Measurements from ENCODE around the gene CASTOR1. TPM values are rescaled to one million over a fixed set of nuclear protein-coding genes. Genes with fewer than 3 reads are reported as not detected.

Gene CASTOR1
- total RNA-seq, 3 donors from 2014 or later, result 15.5 to 26.6 (median 20.6) TPM

GRCh38 chr22:30275625-30276024 lies 13.7 kb downstream of the CASTOR1 start:
- intact Hi-C loops (cut with DNase I; ENCODE audit: low total_unique reads), result loop anchor here (5.0 kb wide), 2 partner anchors 592 to 1393 kb away; partner anchors contain the start of gene ZNRF3
- no peak for TF ChIP-seq POLR2AphosphoS5 (IDR thresholded peaks at IDR 0.05)
- TF ChIP-seq POLR2A (IDR thresholded peaks at IDR 0.05), result no peak
- TF ChIP-seq, protein P1, sequence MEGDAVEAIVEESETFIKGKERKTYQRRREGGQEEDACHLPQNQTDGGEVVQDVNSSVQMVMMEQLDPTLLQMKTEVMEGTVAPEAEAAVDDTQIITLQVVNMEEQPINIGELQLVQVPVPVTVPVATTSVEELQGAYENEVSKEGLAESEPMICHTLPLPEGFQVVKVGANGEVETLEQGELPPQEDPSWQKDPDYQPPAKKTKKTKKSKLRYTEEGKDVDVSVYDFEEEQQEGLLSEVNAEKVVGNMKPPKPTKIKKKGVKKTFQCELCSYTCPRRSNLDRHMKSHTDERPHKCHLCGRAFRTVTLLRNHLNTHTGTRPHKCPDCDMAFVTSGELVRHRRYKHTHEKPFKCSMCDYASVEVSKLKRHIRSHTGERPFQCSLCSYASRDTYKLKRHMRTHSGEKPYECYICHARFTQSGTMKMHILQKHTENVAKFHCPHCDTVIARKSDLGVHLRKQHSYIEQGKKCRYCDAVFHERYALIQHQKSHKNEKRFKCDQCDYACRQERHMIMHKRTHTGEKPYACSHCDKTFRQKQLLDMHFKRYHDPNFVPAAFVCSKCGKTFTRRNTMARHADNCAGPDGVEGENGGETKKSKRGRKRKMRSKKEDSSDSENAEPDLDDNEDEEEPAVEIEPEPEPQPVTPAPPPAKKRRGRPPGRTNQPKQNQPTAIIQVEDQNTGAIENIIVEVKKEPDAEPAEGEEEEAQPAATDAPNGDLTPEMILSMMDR (IDR thresholded peaks at IDR 0.05), result no peak
- Histone ChIP-seq H3K27me3 (no peaks in the 10 kb centered on the region), H3K4me1 (no peaks in the 10 kb centered on the region), H3K27ac (no peak overlapping the region), H3K4me3 (no peak overlapping the region), H3K36me3 (no peaks in the 10 kb centered on the region), H3K9me3 (no peaks in the 10 kb centered on the region)
- no peak for DNase-seq (ENCODE audit: low spot score in 2 of 2)

GRCh38 chr22:30274437-30274812 lies 14.9 kb downstream of the CASTOR1 start:
- no peaks in the 10 kb centered on the region for H3K4me1 ChIP-seq
- TF ChIP-seq, protein P1 (IDR thresholded peaks at IDR 0.05), result no peak
- TF ChIP-seq POLR2AphosphoS5 (IDR thresholded peaks at IDR 0.05) (no peak), POLR2A (IDR thresholded peaks at IDR 0.05) (no peak)
- H3K27ac ChIP-seq, result no peak overlapping the region
- no peak overlapping the region for H3K4me3 ChIP-seq
- DNase-seq (ENCODE audit: low spot score in 2 of 2), result no peak
- no peaks in the 10 kb centered on the region for H3K36me3 ChIP-seq
- intact Hi-C loops (cut with DNase I; ENCODE audit: low total_unique reads), result no loop called here
- H3K9me3 ChIP-seq, result no peaks in the 10 kb centered on the region
- H3K27me3 ChIP-seq, result no peaks in the 10 kb centered on the region

- Histone ChIP-seq H3K36me3 (no peaks in the 10 kb centered on the region), H3K27me3 (no peaks in the 10 kb centered on the region), H3K4me3 (no peak overlapping the region), H3K27ac (no peak overlapping the region), H3K4me1 (no peaks in the 10 kb centered on the region), H3K9me3 (no peaks in the 10 kb centered on the region)
- TF ChIP-seq, protein P1 (IDR thresholded peaks at IDR 0.05), result no peak
- TF ChIP-seq POLR2AphosphoS5 (IDR thresholded peaks at IDR 0.05) (no peak), POLR2A (IDR thresholded peaks at IDR 0.05) (no peak)
- DNase-seq (ENCODE audit: low spot score in 2 of 2), result no peak
- intact Hi-C loops (cut with DNase I; ENCODE audit: low total_unique reads), result no loop called here
Measured at GRCh38 chr22:30273711-30274436, 15.4 kb downstream of the CASTOR1 start.

DNA sequence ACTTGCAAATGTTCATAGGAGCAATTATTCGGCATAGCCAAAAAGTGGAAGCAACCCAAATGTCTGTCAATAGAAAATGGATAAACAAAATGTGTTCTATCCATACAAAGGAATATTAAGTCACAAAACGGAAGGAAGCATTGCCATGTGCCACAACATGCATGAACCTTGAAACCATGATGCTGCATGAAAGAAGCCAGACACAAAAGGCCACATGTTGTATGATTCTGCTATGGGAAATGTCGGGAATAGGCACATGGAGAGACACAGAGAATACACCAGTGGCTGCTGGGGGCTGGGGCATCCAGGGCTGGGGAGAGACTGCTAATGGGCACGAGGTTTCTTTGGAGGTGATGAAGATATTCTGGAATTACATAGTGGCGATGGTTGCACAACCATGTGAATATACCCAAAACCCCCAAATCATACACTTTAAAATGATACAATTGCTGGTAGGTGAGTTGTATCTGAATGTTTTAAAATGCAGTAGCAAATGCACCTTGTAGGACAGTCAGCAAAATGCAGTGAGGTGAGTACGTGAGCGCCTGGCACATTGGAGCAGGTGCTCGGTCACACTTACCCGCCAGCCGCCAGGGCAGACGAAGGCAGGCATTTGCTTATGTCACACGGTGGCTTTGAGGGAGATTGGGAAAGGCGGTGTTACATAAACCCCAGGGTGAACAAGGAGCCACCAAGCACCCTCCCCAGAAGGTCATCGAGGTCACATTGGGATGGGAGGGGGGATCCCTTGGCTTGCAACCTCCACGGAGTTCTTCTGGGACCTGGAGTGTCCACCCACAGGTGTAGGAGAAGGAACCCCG lies 16.3 kb downstream of the CASTOR1 start:
- no peaks in the 10 kb centered on the region for H3K27me3 ChIP-seq
- no peak overlapping the region for H3K4me3 ChIP-seq
- intact Hi-C loops (cut with DNase I; ENCODE audit: low total_unique reads), result no loop called here

More for the DNA sequence above, 16.3 kb downstream of the CASTOR1 start:
- DNase-seq (ENCODE audit: low spot score in 2 of 2), result no peak
- TF ChIP-seq, protein P1 (IDR thresholded peaks at IDR 0.05), result no peak
- Histone ChIP-seq H3K27ac (no peak overlapping the region), H3K36me3 (no peaks in the 10 kb centered on the region), H3K9me3 (no peaks in the 10 kb centered on the region), H3K4me1 (no peaks in the 10 kb centered on the region)

Measured in breast epithelium (tissue), 4 donors.